WTC11 (cell line): ENCODE data around the gene RIC1.

ENCODE experiments used
- CREB1 ChIP-seq: sonication (generic); formaldehyde crosslinking; IDR thresholded peaks from 2 replicates; pipeline ENCODE4 v1.8.0; 2023; ENCODE audit warnings: mild to moderate bottlenecking, missing genetic modification reagents
- CTCF ChIP-seq: fragments of 200-600 bp; IDR thresholded peaks from 2 replicates; pipeline ENCODE4 v1.8.0; 2022; ENCODE audit warnings: antibody characterized with exemption
- FOXK1 ChIP-seq: sonication (generic); formaldehyde crosslinking; IDR thresholded peaks from 2 replicates; pipeline ENCODE4 v1.8.0; 2022; ENCODE audit warnings: mild to moderate bottlenecking, moderate library complexity, missing genetic modification reagents
- HMGXB4 ChIP-seq: sonication (generic); formaldehyde crosslinking; IDR thresholded peaks from 2 replicates; pipeline ENCODE4 v1.8.1; 2023; ENCODE audit warnings: mild to moderate bottlenecking, moderate library complexity, missing genetic modification reagents
- IRF2 ChIP-seq: sonication (generic); formaldehyde crosslinking; IDR thresholded peaks from 2 replicates; pipeline ENCODE4 v1.8.0; 2022; ENCODE audit warnings: low read depth, missing genetic modification reagents, borderline replicate concordance
- JUN ChIP-seq: sonication (generic); formaldehyde crosslinking; IDR thresholded peaks from 2 replicates; pipeline ENCODE4 v1.8.0; 2023; ENCODE audit warnings: mild to moderate bottlenecking, missing genetic modification reagents
- NR3C1 ChIP-seq: sonication (generic); formaldehyde crosslinking; conservative IDR thresholded peaks from 2 replicates; pipeline ENCODE4 v1.8.1; 2023; ENCODE audit warnings: low read depth, mild to moderate bottlenecking, missing genetic modification reagents
- ZBTB21 ChIP-seq: sonication (generic); formaldehyde crosslinking; IDR thresholded peaks from 2 replicates; pipeline ENCODE4 v1.8.1; 2023; ENCODE audit warnings: mild to moderate bottlenecking, missing genetic modification reagents, borderline replicate concordance

- TF ChIP-seq IRF2 (CRISPR knock-in tag) (no peak), CTCF (no peak), HMGXB4 (CRISPR knock-in tag) (no peak), FOXK1 (CRISPR knock-in tag) (no peak), ZBTB21 (CRISPR knock-in tag) (no peak), NR3C1 (CRISPR knock-in tag) (no peak), CREB1 (no peak), JUN (CRISPR knock-in tag) (no peak)
These were observed 21.6 kb downstream of the RIC1 start for GRCh38 chr9:5650356-5651105.
